GM23338 (cell line): Measurements from ENCODE around the gene TNFRSF19. TPM values are rescaled to one million over a fixed set of nuclear protein-coding genes. Genes with fewer than 3 reads are reported as not detected.

Experiments used
- ATAC-seq: fragments of 200-7000 bp; cut with Tn5 transposase; 3 replicates; pipeline ENCODE4 v1.9.1; 2020
- DNase-seq: peaks from one replicate; pipeline ENCODE4 v3.0.0-alpha.2; 2015; ENCODE audit warnings: low spot score
- H2AFZ ChIP-seq: fragments of 200-600 bp; sonication (generic); 2 replicates; pipeline ENCODE4 v1.8.0; 2016; ENCODE audit warnings: antibody characterized with exemption, mild to moderate bottlenecking, moderate library complexity
- H3F3A ChIP-seq: fragments of 200-600 bp; sonication (generic); replicated peaks from 2 replicates; pipeline ENCODE4 v1.8.0; 2017; ENCODE audit warnings: antibody characterized with exemption, mixed run types, low read depth
- H3K27ac ChIP-seq: fragments of 200-600 bp; sonication (generic); 2 replicates; pipeline ENCODE4 v1.6.1; 2016; ENCODE audit warnings: low read depth
- H3K27me3 ChIP-seq: fragments of 200-600 bp; sonication (generic); 2 replicates; pipeline ENCODE4 v1.8.0; 2016; ENCODE audit warnings: mild to moderate bottlenecking, mixed run types, moderate library complexity; ENCODE audit not compliant: insufficient read depth
- H3K36me3 ChIP-seq: fragments of 200-600 bp; sonication (generic); 2 replicates; pipeline ENCODE4 v1.8.0; 2016; ENCODE audit warnings: mild to moderate bottlenecking; ENCODE audit not compliant: insufficient read depth
- H3K4me1 ChIP-seq: fragments of 200-600 bp; sonication (generic); 2 replicates; pipeline ENCODE4 v1.8.0; 2016; ENCODE audit warnings: mild to moderate bottlenecking, moderate library complexity; ENCODE audit not compliant: insufficient read depth
- H3K4me2 ChIP-seq: fragments of 200-600 bp; sonication (generic); 2 replicates; pipeline ENCODE4 v1.7.1; 2017; ENCODE audit warnings: mixed run types
- H3K4me3 ChIP-seq: fragments of 200-600 bp; sonication (generic); 2 replicates; pipeline ENCODE4 v1.6.1; 2016; ENCODE audit warnings: mixed run types
- H3K79me2 ChIP-seq: fragments of 200-600 bp; sonication (generic); replicated peaks from 2 replicates; pipeline ENCODE4 v1.8.0; 2017; ENCODE audit warnings: mild to moderate bottlenecking; ENCODE audit not compliant: insufficient read depth
- H3K9me2 ChIP-seq: fragments of 200-600 bp; sonication (generic); 2 replicates; pipeline ENCODE4 v1.8.0; 2017; ENCODE audit not compliant: insufficient read depth
- H4K20me1 ChIP-seq: fragments of 200-600 bp; sonication (generic); replicated peaks from 2 replicates; pipeline ENCODE4 v1.8.0; 2017; ENCODE audit warnings: mild to moderate bottlenecking; ENCODE audit not compliant: insufficient read depth
- H3K27ac Mint-ChIP-seq: 2 replicates; pipeline ENCODE4 v1.8.0; 2020; ENCODE audit warnings: inconsistent platforms, mild to moderate bottlenecking, moderate library complexity, mixed read lengths
- H3K27me3 Mint-ChIP-seq: 3 replicates; pipeline ENCODE4 v1.8.0; 2022; ENCODE audit warnings: low read depth, mild to moderate bottlenecking, moderate library complexity, mixed read lengths, inconsistent platforms; ENCODE audit not compliant: insufficient read depth, poor library complexity
- H3K36me3 Mint-ChIP-seq: 3 replicates; pipeline ENCODE4 v1.8.0; 2021; ENCODE audit warnings: low read depth, mild to moderate bottlenecking, inconsistent platforms, moderate library complexity, mixed read lengths
- H3K4me1 Mint-ChIP-seq: 3 replicates; pipeline ENCODE4 v1.8.0; 2020; ENCODE audit warnings: mild to moderate bottlenecking, inconsistent platforms, mixed read lengths
- H3K4me3 Mint-ChIP-seq: 3 replicates; pipeline ENCODE4 v1.8.0; 2021; ENCODE audit warnings: moderate library complexity, mild to moderate bottlenecking, inconsistent platforms, mixed read lengths
- H3K9me3 Mint-ChIP-seq: 3 replicates; pipeline ENCODE4 v1.8.0; 2020; ENCODE audit warnings: moderate library complexity, mild to moderate bottlenecking, inconsistent platforms, mixed read lengths
- CTCF ChIP-seq, 2 experiments: fragments of 200-600 bp in 1 of 2; sonication (generic) in 1 of 2; conservative IDR thresholded peaks; 2 replicates each; pipeline versions ENCODE4 v1.5.1 to v1.6.1; 2016 to 2017; ENCODE audit warnings: antibody characterized with exemption in 2 of 2, low read depth in 2 of 2, mild to moderate bottlenecking in 2 of 2, moderate library complexity in 1 of 2
- EZH2 ChIP-seq: fragments of 200-600 bp; sonication (generic); IDR thresholded peaks from one replicate; pipeline ENCODE4 v1.8.0; 2017; ENCODE audit warnings: antibody characterized with exemption, mild to moderate bottlenecking, low read depth; ENCODE audit not compliant: unreplicated experiment
- EZH2phosphoT487 ChIP-seq: fragments of 200-600 bp; sonication (generic); IDR thresholded peaks from one replicate; pipeline ENCODE4 v1.8.1; 2018; ENCODE audit warnings: antibody characterized with exemption; ENCODE audit not compliant: unreplicated experiment
- STAT1 ChIP-seq: IDR thresholded peaks from one replicate; pipeline ENCODE4 v1.6.1; 2016; ENCODE audit warnings: antibody characterized with exemption; ENCODE audit not compliant: unreplicated experiment
- ZNF331 ChIP-seq: fragments of 250-450 bp; sonication (Bioruptor Pico); IDR thresholded peaks from 2 replicates; pipeline ENCODE4 v1.5.0; 2020; ENCODE audit warnings: low read depth, mild to moderate bottlenecking, moderate library complexity
- polyA plus RNA-seq: library from polyadenylated mRNA; unstranded; fragments of >200 nt; fragmentation: Nextera tagmentation; extraction: Ambion mirVana; gene quantifications from 2 replicates; pipeline ENCODE4 v1.2.1, GENCODE V29; 2016
- total RNA-seq: library from RNA; depleted of rRNA; stranded (reverse); fragments of >200 nt; shearing (Covaris generic); gene quantifications from 2 replicates; pipeline ENCODE4 v1.2.3, GENCODE V29; 2014
- TF ChIP-seq, protein P1 (sequence below): IDR thresholded peaks from one replicate; pipeline ENCODE4 v1.6.1; 2018; ENCODE audit warnings: antibody characterized with exemption; ENCODE audit not compliant: unreplicated experiment

The TNFRSF19 gene
- total and polyA plus RNA-seq, 2 experiments from 2014 or later: 0.21 to 0.35 TPM

DNA sequence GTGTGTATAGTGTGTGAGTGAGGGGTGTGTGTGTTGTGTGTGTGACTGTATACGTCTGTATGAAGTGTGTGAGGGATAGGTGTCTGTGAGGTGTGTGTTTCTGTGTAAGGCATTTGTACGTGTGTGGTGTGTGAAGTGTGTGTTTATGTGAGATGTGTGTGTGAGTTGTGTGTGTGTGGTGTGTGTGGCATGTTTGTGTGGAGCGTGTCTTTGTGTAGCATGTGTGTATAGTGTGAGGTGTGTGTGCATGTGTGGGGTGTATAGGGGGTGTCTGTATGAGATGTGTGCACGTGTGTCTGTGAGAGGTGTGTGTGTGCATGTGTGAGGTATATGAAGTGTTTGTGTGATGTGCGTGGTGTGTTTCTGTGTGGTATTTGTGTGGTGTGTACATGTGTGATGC is 13.2 kb upstream of the TNFRSF19 start:
- no peak overlapping the region for H3K4me2 ChIP-seq
- Mint-ChIP-seq H3K4me3 (no peak overlapping the region), H3K27ac (no peak overlapping the region), H3K27me3 (peaks cover 3% of the 10 kb centered on the region), H3K9me3 (no peaks in the 10 kb centered on the region), H3K4me1 (peaks cover 8% of the 10 kb centered on the region), H3K36me3 (no peaks in the 10 kb centered on the region)
- H3F3A ChIP-seq: 0 out of 2 replicates have a peak, but pooled peaks cover 3% of the 10 kb centered on the region
- H4K20me1 ChIP-seq: no peaks in the 10 kb centered on the region
- H2AFZ ChIP-seq: no peak overlapping the region
- no peak for TF ChIP-seq CTCF (conservative IDR thresholded peaks at IDR 0.05; ENCODE audit: low read depth in 2 of 2)
- H3K4me1 ChIP-seq: peaks cover 7% of the 10 kb centered on the region; the same call in 1 of the 2 replicates
- no peaks in the 10 kb centered on the region for H3K9me2 ChIP-seq
- DNase-seq (no peak), ATAC-seq (no peak)
- H3K27ac ChIP-seq: no peak overlapping the region
- no peaks in the 10 kb centered on the region for H3K36me3 ChIP-seq
- no peaks in the 10 kb centered on the region for H3K79me2 ChIP-seq
- no peaks in the 10 kb centered on the region for H3K27me3 ChIP-seq
- no peak overlapping the region for H3K4me3 ChIP-seq

GRCh38 chr13:23557733-23558132 is 12.5 kb upstream of the TNFRSF19 start:
- no peaks in the 10 kb centered on the region for H3K9me2 ChIP-seq
- H3F3A ChIP-seq: 0 out of 2 replicates have a peak, but pooled peaks cover 3% of the 10 kb centered on the region
- H3K4me1 Mint-ChIP-seq: peaks cover 1% of the 10 kb centered on the region; the same call in 2 of the 3 replicates
- no peaks in the 10 kb centered on the region for H3K79me2 ChIP-seq
- TF ChIP-seq ZNF331 (CRISPR knock-in tag): no peak
- no peak for TF ChIP-seq EZH2
- no peak for TF ChIP-seq STAT1
- no peak for TF ChIP-seq EZH2phosphoT487
- TF ChIP-seq, protein P1, sequence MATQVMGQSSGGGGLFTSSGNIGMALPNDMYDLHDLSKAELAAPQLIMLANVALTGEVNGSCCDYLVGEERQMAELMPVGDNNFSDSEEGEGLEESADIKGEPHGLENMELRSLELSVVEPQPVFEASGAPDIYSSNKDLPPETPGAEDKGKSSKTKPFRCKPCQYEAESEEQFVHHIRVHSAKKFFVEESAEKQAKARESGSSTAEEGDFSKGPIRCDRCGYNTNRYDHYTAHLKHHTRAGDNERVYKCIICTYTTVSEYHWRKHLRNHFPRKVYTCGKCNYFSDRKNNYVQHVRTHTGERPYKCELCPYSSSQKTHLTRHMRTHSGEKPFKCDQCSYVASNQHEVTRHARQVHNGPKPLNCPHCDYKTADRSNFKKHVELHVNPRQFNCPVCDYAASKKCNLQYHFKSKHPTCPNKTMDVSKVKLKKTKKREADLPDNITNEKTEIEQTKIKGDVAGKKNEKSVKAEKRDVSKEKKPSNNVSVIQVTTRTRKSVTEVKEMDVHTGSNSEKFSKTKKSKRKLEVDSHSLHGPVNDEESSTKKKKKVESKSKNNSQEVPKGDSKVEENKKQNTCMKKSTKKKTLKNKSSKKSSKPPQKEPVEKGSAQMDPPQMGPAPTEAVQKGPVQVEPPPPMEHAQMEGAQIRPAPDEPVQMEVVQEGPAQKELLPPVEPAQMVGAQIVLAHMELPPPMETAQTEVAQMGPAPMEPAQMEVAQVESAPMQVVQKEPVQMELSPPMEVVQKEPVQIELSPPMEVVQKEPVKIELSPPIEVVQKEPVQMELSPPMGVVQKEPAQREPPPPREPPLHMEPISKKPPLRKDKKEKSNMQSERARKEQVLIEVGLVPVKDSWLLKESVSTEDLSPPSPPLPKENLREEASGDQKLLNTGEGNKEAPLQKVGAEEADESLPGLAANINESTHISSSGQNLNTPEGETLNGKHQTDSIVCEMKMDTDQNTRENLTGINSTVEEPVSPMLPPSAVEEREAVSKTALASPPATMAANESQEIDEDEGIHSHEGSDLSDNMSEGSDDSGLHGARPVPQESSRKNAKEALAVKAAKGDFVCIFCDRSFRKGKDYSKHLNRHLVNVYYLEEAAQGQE: no peak
- H3K36me3 ChIP-seq: no peaks in the 10 kb centered on the region
- no peak overlapping the region for H3K27ac ChIP-seq
- no peaks in the 10 kb centered on the region for H3K27me3 ChIP-seq
- no peak overlapping the region for H3K4me3 Mint-ChIP-seq
- H3K36me3 Mint-ChIP-seq: no peaks in the 10 kb centered on the region
- H3K4me3 ChIP-seq: no peak overlapping the region
- H3K9me3 Mint-ChIP-seq: no peaks in the 10 kb centered on the region
- no peak overlapping the region for H2AFZ ChIP-seq
- H3K27me3 Mint-ChIP-seq: peaks cover 3% of the 10 kb centered on the region
- no peak for DNase-seq
- no peak overlapping the region for H3K27ac Mint-ChIP-seq
- 0 out of 2 replicates have a peak, but pooled peaks cover under 1% of the 10 kb centered on the region for H3K4me1 ChIP-seq
- no peak overlapping the region for H3K4me2 ChIP-seq
- no peak for ATAC-seq
- no peaks in the 10 kb centered on the region for H4K20me1 ChIP-seq
